Measurements from ENCODE around the gene IGSF3. TPM values are rescaled to one million over a fixed set of nuclear protein-coding genes. Genes with fewer than 3 reads are reported as not detected.

The IGSF3 gene
- 12.8 to 20.7 TPM (median 17.9 TPM) in 5 replicates for total RNA-seq (2022; extraction: Qiagen RNA extraction)

DNA sequence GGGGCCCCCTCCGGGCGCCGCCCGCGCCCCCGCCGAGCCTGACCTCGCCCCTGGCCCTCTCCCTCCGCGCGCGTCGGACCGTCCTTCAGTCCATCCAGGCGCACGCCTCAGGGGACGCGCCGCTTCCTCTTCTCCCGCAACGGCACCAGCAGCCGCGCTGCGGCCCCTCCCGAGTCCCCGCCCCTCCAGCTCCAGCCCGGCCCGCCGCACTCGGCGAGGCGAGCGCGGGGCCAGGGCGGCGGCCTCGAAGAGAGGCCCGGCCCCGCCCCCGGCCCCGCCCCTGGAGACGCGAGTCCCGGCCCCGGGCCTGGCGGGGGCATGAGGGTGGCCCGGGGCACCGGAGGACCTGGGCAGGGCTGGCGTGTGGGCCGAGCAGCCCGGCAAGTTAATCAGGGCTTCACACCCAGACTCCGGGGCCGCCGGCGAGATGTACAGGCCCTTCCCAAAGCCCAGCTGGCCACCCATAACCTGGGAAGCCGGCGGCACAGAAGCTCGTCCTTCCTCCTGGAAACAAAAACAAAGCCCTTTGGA, at the start of gene IGSF3:
IGSF3 (minus strand) TSS at position 159 of the 531 bp plus-strand sequence. CDS start 1,407 bp downstream, outside the sequence.

DNA sequence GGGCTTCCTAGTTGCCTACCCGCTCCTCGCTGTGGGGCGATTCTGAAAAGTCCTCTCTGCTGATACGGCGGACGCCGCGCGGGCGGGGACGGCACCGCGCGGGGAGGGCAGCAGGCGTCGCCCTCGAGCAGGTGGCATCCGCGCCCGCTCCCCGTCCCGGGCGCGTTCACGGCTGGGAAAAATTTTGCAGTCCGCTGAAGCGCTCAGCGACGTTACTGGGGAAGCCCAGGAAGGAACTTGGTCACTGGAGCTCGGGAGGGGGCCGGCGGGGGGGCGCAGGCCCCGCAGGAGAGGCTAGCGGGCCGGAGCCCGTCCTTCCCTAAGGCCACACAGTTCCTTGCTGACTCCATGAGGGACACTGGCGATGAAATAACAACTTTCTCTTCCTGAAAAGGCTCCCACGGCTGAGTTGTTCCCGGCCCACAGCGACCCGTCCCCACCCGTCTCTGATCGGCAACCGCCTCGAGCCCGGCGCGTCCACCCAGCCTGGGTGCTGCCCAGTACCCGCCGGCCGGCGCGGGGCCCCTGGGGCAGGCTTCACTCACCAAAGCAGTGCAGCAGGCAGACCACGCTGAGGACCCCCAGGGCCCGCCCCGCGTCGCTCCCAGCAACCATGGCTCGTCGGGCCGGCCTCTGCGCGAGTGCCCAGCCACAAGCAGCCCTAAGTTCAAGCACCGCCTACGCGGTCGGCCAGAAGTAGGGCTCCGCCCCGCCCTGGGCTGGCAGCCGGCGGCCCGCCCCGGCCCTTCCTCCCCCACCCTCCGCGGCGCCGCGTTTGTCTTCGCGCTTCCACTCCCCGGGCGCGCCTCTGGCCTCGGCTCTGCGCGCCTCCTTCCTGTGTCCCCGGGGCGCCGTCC, 96.9 kb downstream of the IGSF3 start, which contains the start of gene CD58:
CD58 (minus strand) TSS at position 669 of the 857 bp plus-strand sequence; CDS start at position 615, 54 bp downstream.

Other genes with a start within 250 kb of the IGSF3 start
- gene CD58, start 96.7 kb downstream of the IGSF3 start, total RNA-seq (2022; extraction: Qiagen RNA extraction), result 20.1 to 24.9 TPM (median 23.0 TPM) in 5 replicates
- not detected in 5 replicates for gene CD2, start 86.7 kb upstream of the IGSF3 start, total RNA-seq (2022; extraction: Qiagen RNA extraction)
- gene PTGFRN, start 242.2 kb upstream of the IGSF3 start, total RNA-seq (2022; extraction: Qiagen RNA extraction), result 12.5 to 15.7 TPM (median 13.2 TPM) in 5 replicates